Activated naive CD8-positive, alpha-beta T cell treated with anti-CD3 and anti-CD28 coated beads for 36 hours (primary cell): ENCODE results near the gene CDKN2B-AS1. TPM values are rescaled to one million over a fixed set of nuclear protein-coding genes. Genes with fewer than 3 reads are reported as not detected.

ENCODE experiments used
- DNase-seq: peaks from one replicate; pipeline ENCODE4 v3.0.0; 2021
- H3K27ac Mint-ChIP-seq: one replicate; pipeline ENCODE4 v1.8.0; 2022; ENCODE audit warnings: mild to moderate bottlenecking, moderate library complexity, mixed read lengths
- H3K27me3 Mint-ChIP-seq: one replicate; pipeline ENCODE4 v1.8.0; 2022; ENCODE audit warnings: mild to moderate bottlenecking, mixed read lengths
- H3K36me3 Mint-ChIP-seq: one replicate; pipeline ENCODE4 v1.8.0; 2021; ENCODE audit warnings: mild to moderate bottlenecking, mixed read lengths
- H3K4me1 Mint-ChIP-seq: one replicate; pipeline ENCODE4 v1.8.0; 2021; ENCODE audit warnings: mixed read lengths
- H3K4me3 Mint-ChIP-seq: one replicate; pipeline ENCODE4 v1.8.0; 2022; ENCODE audit warnings: mild to moderate bottlenecking, moderate library complexity, mixed read lengths
- H3K9me3 Mint-ChIP-seq: one replicate; pipeline ENCODE4 v1.8.0; 2022; ENCODE audit warnings: mixed read lengths
- total RNA-seq, 2 experiments: library from RNA; stranded (reverse); gene quantifications; one replicate each; pipeline ENCODE4 v1.2.3, GENCODE V29; 2021

The CDKN2B-AS1 gene
- total RNA-seq, 2 experiments from 2014 or later, result 0.10 TPM; not detected in 1

DNA sequence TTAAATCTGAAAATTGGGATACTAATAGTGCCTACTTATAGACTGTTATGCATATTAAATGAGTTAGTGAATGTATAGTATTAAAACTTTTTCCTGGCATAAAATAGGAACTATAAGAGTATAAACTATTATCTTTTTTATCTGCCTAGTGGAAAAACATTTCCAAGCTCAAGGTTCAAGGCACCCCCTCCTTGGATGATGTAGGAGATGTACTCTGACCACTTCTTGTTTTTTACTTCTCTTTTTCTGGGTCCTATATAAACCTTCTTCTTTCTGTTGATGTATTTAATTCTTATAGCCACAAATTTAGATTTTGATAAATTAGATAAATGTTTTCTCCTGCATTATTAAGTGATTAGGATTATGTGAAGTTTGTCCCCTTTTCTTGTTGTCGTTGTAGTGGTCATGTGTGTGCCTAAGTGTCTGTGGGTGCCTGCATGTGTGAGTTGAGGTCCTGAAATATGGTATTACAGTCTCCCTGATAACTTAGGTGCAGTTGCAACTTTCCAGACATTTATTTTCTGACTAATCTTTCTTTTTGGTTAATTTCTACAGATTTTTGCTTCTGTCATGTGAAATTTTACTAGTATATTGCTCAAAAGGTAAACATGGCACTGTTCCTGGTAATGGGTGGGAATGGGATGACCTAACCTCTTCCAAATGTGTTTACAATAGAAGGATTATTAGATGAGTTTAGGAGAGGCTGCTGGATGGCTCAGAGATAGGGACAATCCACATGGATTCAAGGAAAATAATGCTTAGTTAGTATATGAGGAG, 175.3 kb downstream of the CDKN2B-AS1 start:
- peaks cover 3% of the 10 kb centered on the region for H3K4me1 Mint-ChIP-seq
- no peaks in the 10 kb centered on the region for H3K36me3 Mint-ChIP-seq
- H3K27ac Mint-ChIP-seq, result no peak overlapping the region
- H3K9me3 Mint-ChIP-seq, result peaks cover 1% of the 10 kb centered on the region
- no peak for DNase-seq
- H3K4me3 Mint-ChIP-seq, result no peak overlapping the region
- peaks cover 12% of the 10 kb centered on the region for H3K27me3 Mint-ChIP-seq

Other genes starting within 250 kb of the CDKN2B-AS1 start
- 100 to 1,000 TPM in 1 of 2 experiments, 10 to 100 TPM in 1; 87.5 to 105 TPM for gene MTAP, start 192.2 kb upstream of the CDKN2B-AS1 start, total RNA-seq
- 1 to 10 TPM in 1 of 2 experiments, under 1 TPM in 1; 0.97 to 1.5 TPM for gene CDKN2A, start 399 bp upstream of the CDKN2B-AS1 start, total RNA-seq
- gene CDKN2B, start 14.5 kb downstream of the CDKN2B-AS1 start, total RNA-seq, result not detected